Testis (tissue), 2 donors: ENCODE results near the gene ITPR2.

Experiments used
- POLR2A ChIP-seq: fragments of 450-650 bp; IDR thresholded peaks from one replicate; pipeline ENCODE4 v1.6.1; 2017; ENCODE audit warnings: antibody characterized with exemption, mild to moderate bottlenecking, moderate library complexity
- TF ChIP-seq, protein P1 (sequence below), 3 experiments: fragments of 450-650 bp in 2 of 3; fragments of 200-600 bp in 1 of 3; sonication (generic) in 1 of 3; IDR thresholded peaks; one replicate each; pipeline ENCODE4 v1.5.1; 2016 to 2019; ENCODE audit warnings: antibody characterized with exemption in 3 of 3, mild to moderate bottlenecking in 2 of 3, moderate library complexity in 1 of 3

DNA sequence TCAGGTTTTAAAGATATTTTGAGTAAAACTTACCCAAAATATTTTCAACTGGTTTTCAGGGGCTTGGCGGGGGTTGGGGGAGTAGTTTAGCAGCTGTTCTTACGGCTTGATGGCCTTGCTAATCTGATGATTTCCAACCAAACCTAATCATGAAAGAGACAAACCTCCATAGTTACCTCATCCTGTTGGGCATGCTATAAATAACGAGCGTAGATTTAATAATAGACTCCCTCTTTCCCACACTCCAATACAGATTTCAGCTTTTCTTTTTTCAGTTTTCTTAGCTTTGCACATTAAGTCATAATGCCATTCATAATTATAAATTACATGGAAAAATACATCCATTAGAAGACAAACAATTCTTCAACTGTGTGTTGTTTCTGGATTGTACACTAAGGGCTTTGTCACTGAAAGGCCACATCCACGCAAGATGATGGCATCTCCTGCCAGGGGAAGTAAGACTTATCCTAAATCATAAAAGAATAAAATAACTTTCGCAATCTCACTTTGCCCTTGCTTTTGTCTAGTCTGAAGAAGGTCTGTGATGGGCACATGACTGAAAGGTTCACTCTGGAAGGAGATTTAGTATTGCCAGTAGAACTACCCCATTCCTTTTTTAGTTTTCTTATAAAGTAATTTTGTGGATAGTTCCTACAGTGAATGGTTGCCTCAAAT lies 23.2 kb downstream of the ITPR2 start:
- TF ChIP-seq, protein P1, sequence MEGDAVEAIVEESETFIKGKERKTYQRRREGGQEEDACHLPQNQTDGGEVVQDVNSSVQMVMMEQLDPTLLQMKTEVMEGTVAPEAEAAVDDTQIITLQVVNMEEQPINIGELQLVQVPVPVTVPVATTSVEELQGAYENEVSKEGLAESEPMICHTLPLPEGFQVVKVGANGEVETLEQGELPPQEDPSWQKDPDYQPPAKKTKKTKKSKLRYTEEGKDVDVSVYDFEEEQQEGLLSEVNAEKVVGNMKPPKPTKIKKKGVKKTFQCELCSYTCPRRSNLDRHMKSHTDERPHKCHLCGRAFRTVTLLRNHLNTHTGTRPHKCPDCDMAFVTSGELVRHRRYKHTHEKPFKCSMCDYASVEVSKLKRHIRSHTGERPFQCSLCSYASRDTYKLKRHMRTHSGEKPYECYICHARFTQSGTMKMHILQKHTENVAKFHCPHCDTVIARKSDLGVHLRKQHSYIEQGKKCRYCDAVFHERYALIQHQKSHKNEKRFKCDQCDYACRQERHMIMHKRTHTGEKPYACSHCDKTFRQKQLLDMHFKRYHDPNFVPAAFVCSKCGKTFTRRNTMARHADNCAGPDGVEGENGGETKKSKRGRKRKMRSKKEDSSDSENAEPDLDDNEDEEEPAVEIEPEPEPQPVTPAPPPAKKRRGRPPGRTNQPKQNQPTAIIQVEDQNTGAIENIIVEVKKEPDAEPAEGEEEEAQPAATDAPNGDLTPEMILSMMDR (IDR thresholded peaks at IDR 0.05): no peak
- no peak for TF ChIP-seq POLR2A
